ENCODE data around the gene KRTAP4-16. TPM values are rescaled to one million over a fixed set of nuclear protein-coding genes. Genes with fewer than 3 reads are reported as not detected.
"Not testable (repeated sequence)": the region's sequence is repeated elsewhere in the genome, so short reads cannot be mapped to it uniquely, and the experiment has no call there.

KRTAP4-16 gene
- total and polyA plus RNA-seq, 2 donors (not counting 1 experiment from before 2014, with no cell fraction given) = not detected

- H3K4me3 ChIP-seq (ENCODE audit: control extremely low read depth in 1 of 5, extremely low read depth in 1 of 5, insufficient read depth in 1 of 5, low read depth in 2 of 5, low read length in 4 of 5); H4K20me1 ChIP-seq (ENCODE audit: control insufficient read depth, insufficient read depth, low read length, poor library complexity, severe bottlenecking); ATAC-seq (ENCODE audit: low read depth); H3K9ac ChIP-seq (ENCODE audit: low read length); H3K27ac ChIP-seq (ENCODE audit: low read length in 2 of 2); CTCF ChIA-PET; H3K79me2 ChIP-seq (ENCODE audit: control insufficient read depth, insufficient read depth, low read length); H3K9me3 Mint-ChIP-seq (ENCODE audit: insufficient read depth); DNase-seq; H3K4me1 ChIP-seq (ENCODE audit: control insufficient read depth in 2 of 2, insufficient read depth in 2 of 2, low read length in 2 of 2); POLR2A ChIA-PET; H3K4me2 ChIP-seq (replicated peaks; ENCODE audit: low read depth, low read length, poor library complexity, severe bottlenecking); H3K36me3 ChIP-seq (replicated peaks in 1 of 2; ENCODE audit: control extremely low read depth in 1 of 2, control insufficient read depth in 1 of 2, extremely low read depth in 1 of 2, insufficient read depth in 2 of 2, low read length in 1 of 2); H3K27me3 ChIP-seq (replicated peaks in 1 of 4; ENCODE audit: control extremely low read depth in 1 of 4, control insufficient read depth in 3 of 4, insufficient read depth in 4 of 4, low read length in 3 of 4); H3K4me3 Mint-ChIP-seq; H3K27ac Mint-ChIP-seq; H3K4me1 Mint-ChIP-seq; H2AFZ ChIP-seq (ENCODE audit: insufficient read depth, low read depth, low read length, poor library complexity, severe bottlenecking); intact Hi-C loops (cut with micrococcal nuclease); H3K9me3 ChIP-seq (ENCODE audit: control extremely low read depth in 1 of 3, control insufficient read depth in 2 of 3, insufficient read depth in 1 of 3, low read length in 2 of 3): not testable (repeated sequence)
- H3K27me3 Mint-ChIP-seq = peaks cover 24% of the 10 kb centered on the region
- no CpG with 5 or more reads among the region's 2 CpGs for WGBS (ENCODE audit: insufficient coverage)
These were observed 18.6 kb downstream of the KRTAP4-16 start for GRCh38 chr17:41083427-41083826.

- no CpG with 5 or more reads among the region's 4 CpGs for WGBS (ENCODE audit: insufficient coverage)
- Histone ChIP-seq H2AFZ (ENCODE audit: insufficient read depth, low read depth, low read length, poor library complexity, severe bottlenecking) (no peak overlapping the region), H3K4me2 (replicated peaks; ENCODE audit: low read depth, low read length, poor library complexity, severe bottlenecking) (no peak overlapping the region), H3K4me1 (ENCODE audit: control insufficient read depth in 2 of 2, insufficient read depth in 2 of 2, low read length in 2 of 2) (no peaks in the 10 kb centered on the region), H3K9ac (ENCODE audit: low read length) (no peak overlapping the region), H3K36me3 (replicated peaks in 1 of 2; ENCODE audit: control extremely low read depth in 1 of 2, control insufficient read depth in 1 of 2, extremely low read depth in 1 of 2, insufficient read depth in 2 of 2, low read length in 1 of 2) (no peaks in the 10 kb centered on the region), H3K27me3 (replicated peaks in 1 of 4; ENCODE audit: control extremely low read depth in 1 of 4, control insufficient read depth in 3 of 4, insufficient read depth in 4 of 4, low read length in 3 of 4) (no peaks in the 10 kb centered on the region), H3K79me2 (ENCODE audit: control insufficient read depth, insufficient read depth, low read length) (no peaks in the 10 kb centered on the region), H3K9me3 (ENCODE audit: control extremely low read depth in 1 of 3, control insufficient read depth in 2 of 3, insufficient read depth in 1 of 3, low read length in 2 of 3) (no peaks in the 10 kb centered on the region), H3K4me3 (ENCODE audit: control extremely low read depth in 1 of 5, extremely low read depth in 1 of 5, insufficient read depth in 1 of 5, low read depth in 2 of 5, low read length in 4 of 5) (no peak overlapping the region), H3K27ac (ENCODE audit: low read length in 2 of 2) (no peak overlapping the region), H4K20me1 (ENCODE audit: control insufficient read depth, insufficient read depth, low read length, poor library complexity, severe bottlenecking) (no peaks in the 10 kb centered on the region)
- Mint-ChIP-seq H3K9me3 (ENCODE audit: insufficient read depth) (no peaks in the 10 kb centered on the region), H3K4me1 (no peaks in the 10 kb centered on the region), H3K27ac (no peak overlapping the region), H3K27me3 (peaks cover 28% of the 10 kb centered on the region), H3K4me3 (no peak overlapping the region)
- DNase-seq (no peak), ATAC-seq (ENCODE audit: low read depth) (no peak)
- intact Hi-C loops (cut with micrococcal nuclease) = no loop called here
- ChIA-PET CTCF (no interaction called here), POLR2A (no interaction called here)
- no peak for TF ChIP-seq EZH2 (IDR thresholded peaks at IDR 0.05; ENCODE audit: borderline replicate concordance, insufficient read depth, low read depth, low read length, poor library complexity, severe bottlenecking)
- TF ChIP-seq CTCF (IDR thresholded peaks at IDR 0.05) = no peak
These were observed 19.4 kb downstream of the KRTAP4-16 start for GRCh38 chr17:41082626-41083025.

All from B cell (primary cell).